Loucy (cell line): Measurements from ENCODE around the gene NCBP1.

ENCODE experiments used
- EZH2phosphoT487 ChIP-seq: fragments of 200-600 bp; IDR thresholded peaks from 2 replicates; pipeline ENCODE4 v1.6.1; 2018; ENCODE audit warnings: antibody characterized with exemption, mild to moderate bottlenecking, moderate library complexity, borderline replicate concordance
- TF ChIP-seq, protein P1 (sequence below): fragments of 200-600 bp; sonication (generic); conservative IDR thresholded peaks from 2 replicates; pipeline ENCODE4 v1.5.1; 2014; ENCODE audit warnings: mild to moderate bottlenecking, antibody characterized with exemption, low read length

DNA sequence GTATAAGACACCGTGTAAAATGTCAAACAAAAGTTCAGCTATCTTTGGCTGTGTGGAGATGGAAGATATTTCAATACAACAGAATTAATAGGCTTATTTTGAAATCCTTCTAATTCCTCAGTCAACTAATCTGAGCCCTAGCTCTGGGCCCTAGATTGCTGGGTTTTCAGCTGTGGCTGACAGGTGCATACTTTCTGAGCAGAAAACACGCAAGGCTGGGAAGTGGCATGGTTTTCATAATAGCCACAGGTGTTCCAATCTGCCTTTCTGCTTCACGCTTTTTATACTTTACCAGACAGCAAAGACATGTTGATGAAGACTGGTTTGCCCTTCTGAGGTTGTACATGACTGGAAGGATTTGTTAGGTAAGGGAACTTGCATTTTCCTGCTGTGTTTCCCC, 84.2 kb downstream of the NCBP1 start:
- TF ChIP-seq, protein P1, sequence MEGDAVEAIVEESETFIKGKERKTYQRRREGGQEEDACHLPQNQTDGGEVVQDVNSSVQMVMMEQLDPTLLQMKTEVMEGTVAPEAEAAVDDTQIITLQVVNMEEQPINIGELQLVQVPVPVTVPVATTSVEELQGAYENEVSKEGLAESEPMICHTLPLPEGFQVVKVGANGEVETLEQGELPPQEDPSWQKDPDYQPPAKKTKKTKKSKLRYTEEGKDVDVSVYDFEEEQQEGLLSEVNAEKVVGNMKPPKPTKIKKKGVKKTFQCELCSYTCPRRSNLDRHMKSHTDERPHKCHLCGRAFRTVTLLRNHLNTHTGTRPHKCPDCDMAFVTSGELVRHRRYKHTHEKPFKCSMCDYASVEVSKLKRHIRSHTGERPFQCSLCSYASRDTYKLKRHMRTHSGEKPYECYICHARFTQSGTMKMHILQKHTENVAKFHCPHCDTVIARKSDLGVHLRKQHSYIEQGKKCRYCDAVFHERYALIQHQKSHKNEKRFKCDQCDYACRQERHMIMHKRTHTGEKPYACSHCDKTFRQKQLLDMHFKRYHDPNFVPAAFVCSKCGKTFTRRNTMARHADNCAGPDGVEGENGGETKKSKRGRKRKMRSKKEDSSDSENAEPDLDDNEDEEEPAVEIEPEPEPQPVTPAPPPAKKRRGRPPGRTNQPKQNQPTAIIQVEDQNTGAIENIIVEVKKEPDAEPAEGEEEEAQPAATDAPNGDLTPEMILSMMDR, result no peak
- no peak for TF ChIP-seq EZH2phosphoT487
